Upper lobe of left lung (tissue), 6 donors: ENCODE data around the gene RNASET2. TPM values are rescaled to one million over a fixed set of nuclear protein-coding genes. Genes with fewer than 3 reads are reported as not detected.

Experiments used
- ATAC-seq, 2 donors: fragments of 200-7000 bp; cut with Tn5 transposase; one replicate each; pipeline ENCODE4 v1.9.1; 2022; ENCODE audit warnings: mild to moderate bottlenecking in 2 of 2, moderate library complexity in 2 of 2; ENCODE audit not compliant: low FRiP score in 2 of 2
- DNase-seq, 2 donors: peaks; one replicate each; pipeline ENCODE4 v3.0.0-alpha.2; 2019 to 2020
- H3K27ac ChIP-seq, 4 donors: fragments of 200-600 bp; sonication (generic); one replicate each; pipeline ENCODE4 v1.5.1; 2016 to 2019
- H3K27me3 ChIP-seq, 4 donors: fragments of 200-600 bp; sonication (generic); one replicate each; pipeline ENCODE4 v1.5.1; 2017 to 2019
- H3K36me3 ChIP-seq, 4 donors: fragments of 200-600 bp; sonication (generic); one replicate each; pipeline ENCODE4 v1.5.1; 2016 to 2019
- H3K4me1 ChIP-seq, 4 donors: fragments of 200-600 bp; sonication (generic); one replicate each; pipeline ENCODE4 v1.5.1; 2018 to 2019
- H3K4me3 ChIP-seq, 4 donors: fragments of 200-600 bp; sonication (generic); one replicate each; pipeline ENCODE4 v1.5.1; 2017 to 2019; ENCODE audit warnings: mild to moderate bottlenecking in 2 of 4, moderate library complexity in 1 of 4
- H3K9me3 ChIP-seq, 4 donors: fragments of 200-600 bp; sonication (generic); one replicate each; pipeline ENCODE4 v1.5.1; 2018 to 2019
- CTCF ChIP-seq, 6 experiments: fragments of 450-650 bp in 4 of 6; fragments of 200-600 bp in 2 of 6; sonication (generic) in 2 of 6; IDR thresholded peaks; one replicate each; pipeline ENCODE4 v1.5.1; 2016 to 2019; ENCODE audit warnings: antibody characterized with exemption in 6 of 6
- EP300 ChIP-seq, 4 donors: sonication (generic); formaldehyde crosslinking; IDR thresholded peaks; one replicate each; pipeline ENCODE4 v1.5.1; 2017; ENCODE audit warnings: antibody characterized with exemption in 4 of 4, control low read depth in 2 of 4
- POLR2A ChIP-seq, 4 donors: fragments of 450-650 bp; IDR thresholded peaks; one replicate each; pipeline ENCODE4 v1.5.1; 2016 to 2017; ENCODE audit warnings: antibody characterized with exemption in 4 of 4, mild to moderate bottlenecking in 2 of 4
- POLR2AphosphoS5 ChIP-seq, 2 donors: sonication (generic); formaldehyde crosslinking; IDR thresholded peaks; one replicate each; pipeline ENCODE4 v1.5.1; 2017; ENCODE audit warnings: antibody characterized with exemption in 2 of 2
- WGBS, 2 donors: methylation state at CpG; one replicate each; pipeline ENCODE4 v1.1.5; 2017 to 2018; 5-methylcytosine and 5-hydroxymethylcytosine counted together
- total RNA-seq, 6 donors: library from RNA; depleted of rRNA in 4 of 6; stranded (reverse); fragments of >200 nt in 4 of 6; gene quantifications; one replicate each; pipeline versions ENCODE4 v1.1.0 to v1.2.1, GENCODE V29; 2016 to 2021
- donor health status: DM: no; HTN: no; CAD: no; lungs with moderate emphysema.
- donor health status: DM: no; HTN: yes; CAD: no; lungs with severe emphysema.

The RNASET2 gene
- total RNA-seq, 6 donors from 2014 or later: 66.4 to 131 (median 94.8) TPM

- no peak for TF ChIP-seq POLR2AphosphoS5 (IDR thresholded peaks at IDR 0.05)
- peak in 2 of 6 experiments; percentile 10 to 11 for TF ChIP-seq CTCF (IDR thresholded peaks at IDR 0.05)
- Histone ChIP-seq H3K27ac (peak overlapping the region; percentile 93 to 99 (median 96)), H3K9me3 (no peaks in the 10 kb centered on the region), H3K27me3 (no peaks in the 10 kb centered on the region), H3K36me3 (no peaks in the 10 kb centered on the region), H3K4me3 (peak overlapping the region; percentile 58 to 98 (median 92)), H3K4me1 (peaks cover 39 to 58% (median 44%) of the 10 kb centered on the region in 4 donors)
- ATAC-seq (peak; percentile 34 to 54), DNase-seq (no peak)
- 0% methylated on average over 5 to 29 of the region's 54 CpGs for WGBS, 2 donors
Measured at GRCh38 chr6:166955865-166956443, 396 bp downstream of the RNASET2 start.

GRCh38 chr6:166955121-166955864 lies 1.1 kb downstream of the RNASET2 start:
- DNase-seq (peak; percentile 61 to 75), ATAC-seq (peak in 1 of 2 donors; percentile 2)
- H3K9me3 ChIP-seq: no peaks in the 10 kb centered on the region
- no peaks in the 10 kb centered on the region for H3K36me3 ChIP-seq
- peak overlapping the region; percentile 58 to 98 (median 92) for H3K4me3 ChIP-seq
- peak overlapping the region; percentile 93 to 99 (median 96) for H3K27ac ChIP-seq
- WGBS, 2 donors: 39 to 42% methylated on average over 47 to 52 of the region's 52 CpGs
- TF ChIP-seq POLR2A (IDR thresholded peaks at IDR 0.05): peak in 1 of 4 donors; percentile 37
- no peak for TF ChIP-seq POLR2AphosphoS5 (IDR thresholded peaks at IDR 0.05)
- no peak for TF ChIP-seq CTCF (IDR thresholded peaks at IDR 0.05)
- no peak for TF ChIP-seq EP300 (IDR thresholded peaks at IDR 0.05)
- peaks cover 41 to 62% (median 47%) of the 10 kb centered on the region in 4 donors for H3K4me1 ChIP-seq
- no peaks in the 10 kb centered on the region for H3K27me3 ChIP-seq

- no peak overlapping the region for H3K4me3 ChIP-seq
- H3K27me3 ChIP-seq: no peaks in the 10 kb centered on the region
- H3K36me3 ChIP-seq: no peaks in the 10 kb centered on the region
- TF ChIP-seq CTCF (IDR thresholded peaks at IDR 0.05): no peak
- no peak for TF ChIP-seq POLR2AphosphoS5 (IDR thresholded peaks at IDR 0.05)
- no peak for TF ChIP-seq EP300 (IDR thresholded peaks at IDR 0.05)
- no peak for TF ChIP-seq POLR2A (IDR thresholded peaks at IDR 0.05)
- ATAC-seq (no peak), DNase-seq (no peak)
- H3K9me3 ChIP-seq: no peaks in the 10 kb centered on the region
- H3K27ac ChIP-seq: no peak overlapping the region
- peaks cover 44 to 61% (median 46%) of the 10 kb centered on the region in 4 donors for H3K4me1 ChIP-seq
- 84 to 91% methylated on average over 6 of the region's 6 CpGs for WGBS, 2 donors
Measured at GRCh38 chr6:166954118-166954713, 2.1 kb downstream of the RNASET2 start.

- H3K27me3 ChIP-seq: no peaks in the 10 kb centered on the region
- H3K4me3 ChIP-seq: no peak overlapping the region
- 89 to 93% methylated on average over 17 of the region's 17 CpGs for WGBS, 2 donors
- H3K36me3 ChIP-seq: peaks cover 0 to 6% (median 0%) of the 10 kb centered on the region in 4 donors
- H3K27ac ChIP-seq: peak overlapping the region in 3 of 4 donors; percentile 82 to 87 (median 87)
- no peak for DNase-seq
- TF ChIP-seq EP300 (IDR thresholded peaks at IDR 0.05) (no peak), CTCF (IDR thresholded peaks at IDR 0.05) (no peak), POLR2A (IDR thresholded peaks at IDR 0.05) (no peak), POLR2AphosphoS5 (IDR thresholded peaks at IDR 0.05) (no peak)
- no peaks in the 10 kb centered on the region for H3K9me3 ChIP-seq
- ATAC-seq: no peak
- H3K4me1 ChIP-seq: peaks cover 30 to 50% (median 33%) of the 10 kb centered on the region in 4 donors
Measured at GRCh38 chr6:166952567-166953486, 3.5 kb downstream of the RNASET2 start.
